Neural progenitor cell (in vitro differentiated cells): ENCODE results near the gene PRMT1. TPM values are rescaled to one million over a fixed set of nuclear protein-coding genes. Genes with fewer than 3 reads are reported as not detected.

Experiments used
- DNase-seq: peaks from one replicate; pipeline ENCODE4 v3.0.0-alpha.2; 2016; ENCODE audit warnings: low spot score
- H2AFZ ChIP-seq: fragments of 200-600 bp; sonication (generic); replicated peaks from 2 replicates; pipeline ENCODE4 v1.6.1; 2016; ENCODE audit warnings: antibody characterized with exemption
- H3F3A ChIP-seq: fragments of 200-600 bp; sonication (generic); 2 replicates; pipeline ENCODE4 v1.6.1; 2016; ENCODE audit warnings: antibody characterized with exemption, low read depth
- H3K27ac ChIP-seq: fragments of 200-600 bp; sonication (generic); 2 replicates; pipeline ENCODE4 v1.5.1; 2016; ENCODE audit warnings: mild to moderate bottlenecking
- H3K27me3 ChIP-seq: fragments of 200-600 bp; sonication (generic); 2 replicates; pipeline ENCODE4 v1.6.1; 2016; ENCODE audit warnings: mild to moderate bottlenecking, moderate library complexity
- H3K36me3 ChIP-seq: fragments of 200-600 bp; sonication (generic); 2 replicates; pipeline ENCODE4 v1.5.1; 2016
- H3K4me1 ChIP-seq: fragments of 200-600 bp; sonication (generic); 2 replicates; pipeline ENCODE4 v1.6.1; 2016; ENCODE audit warnings: mixed run types
- H3K4me2 ChIP-seq: fragments of 200-600 bp; sonication (generic); 2 replicates; pipeline ENCODE4 v1.6.1; 2016
- H3K4me3 ChIP-seq: fragments of 200-600 bp; sonication (generic); 2 replicates; pipeline ENCODE4 v1.5.1; 2016
- H3K79me2 ChIP-seq: fragments of 200-600 bp; sonication (generic); 2 replicates; pipeline ENCODE4 v1.6.1; 2016; ENCODE audit warnings: low read depth
- H3K9ac ChIP-seq: fragments of 200-600 bp; sonication (generic); 2 replicates; pipeline ENCODE4 v1.6.1; 2016
- H3K9me3 ChIP-seq: fragments of 200-600 bp; sonication (generic); 2 replicates; pipeline ENCODE4 v1.5.1; 2016; ENCODE audit warnings: low read depth
- H4K20me1 ChIP-seq: fragments of 200-600 bp; sonication (generic); 2 replicates; pipeline ENCODE4 v1.6.1; 2016; ENCODE audit warnings: low read depth
- H3K27ac Mint-ChIP-seq: 3 replicates; pipeline ENCODE4 v1.8.0; 2021; ENCODE audit warnings: mixed read lengths
- H3K27me3 Mint-ChIP-seq: 2 replicates; pipeline ENCODE4 v1.8.0; 2022; ENCODE audit warnings: low read depth, mild to moderate bottlenecking, inconsistent platforms, moderate library complexity, mixed read lengths; ENCODE audit not compliant: insufficient read depth
- H3K36me3 Mint-ChIP-seq: 3 replicates; pipeline ENCODE4 v1.8.0; 2021; ENCODE audit warnings: mixed read lengths
- H3K4me1 Mint-ChIP-seq: 3 replicates; pipeline ENCODE4 v1.8.0; 2021; ENCODE audit warnings: mixed read lengths
- H3K4me3 Mint-ChIP-seq: 3 replicates; pipeline ENCODE4 v1.8.0; 2021; ENCODE audit warnings: mild to moderate bottlenecking, moderate library complexity, mixed read lengths
- H3K9me3 Mint-ChIP-seq: 3 replicates; pipeline ENCODE4 v1.8.0; 2020; ENCODE audit warnings: mixed read lengths
- EZH2 ChIP-seq: fragments of 200-600 bp; sonication (generic); IDR thresholded peaks from 2 replicates; pipeline ENCODE4 v1.6.1; 2017; ENCODE audit warnings: antibody characterized with exemption, mild to moderate bottlenecking, moderate library complexity
- EZH2phosphoT487 ChIP-seq: fragments of 200-600 bp; sonication (generic); IDR thresholded peaks from 2 replicates; pipeline ENCODE4 v1.6.1; 2017; ENCODE audit warnings: antibody characterized with exemption
- total RNA-seq: library from RNA; depleted of rRNA; stranded (reverse); fragments of >200 nt; gene quantifications from 2 replicates; pipeline ENCODE4 v1.2.3, GENCODE V29; 2015; ENCODE audit warnings: low replicate concordance
- TF ChIP-seq, protein P1 (sequence below): fragments of 200-600 bp; sonication (generic); IDR thresholded peaks from 2 replicates; pipeline ENCODE4 v1.5.1; 2017; ENCODE audit warnings: antibody characterized with exemption, mild to moderate bottlenecking

Gene PRMT1
- total RNA-seq, 1 donor from 2014 or later: 480 TPM

DNA sequence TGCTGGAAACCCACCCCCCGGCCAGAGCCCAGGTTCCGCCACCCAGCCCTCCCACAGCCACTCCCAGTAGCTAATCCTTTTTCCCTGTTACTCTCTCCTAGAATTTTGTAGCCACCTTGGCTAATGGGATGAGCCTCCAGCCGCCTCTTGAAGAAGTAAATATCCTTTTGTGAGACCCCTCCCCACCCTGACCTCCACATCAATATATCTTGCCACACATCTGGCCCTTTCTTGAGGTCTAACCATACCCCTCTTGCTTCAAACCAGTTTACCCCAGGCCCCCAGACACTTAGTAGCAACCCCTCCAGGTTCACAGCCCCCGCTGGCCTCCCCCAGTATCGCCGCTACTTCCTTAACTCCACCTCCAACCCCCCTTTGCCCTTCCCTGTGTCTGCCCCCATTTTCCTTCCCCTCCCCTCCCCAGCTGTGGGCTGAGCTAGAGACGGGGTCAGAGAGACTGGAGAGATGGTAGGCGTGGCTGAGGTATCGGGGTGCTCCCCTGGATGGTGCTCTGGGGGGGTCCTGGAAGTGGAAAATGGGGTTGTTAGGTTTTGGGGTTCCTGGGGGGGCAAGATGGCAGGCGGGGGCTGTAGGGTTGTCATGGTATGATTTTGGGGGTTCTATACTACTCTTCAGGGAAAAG lies 2.8 kb downstream of the PRMT1 start:
- H3K27ac ChIP-seq: peak overlapping the region; percentile 41
- no peaks in the 10 kb centered on the region for H3K27me3 ChIP-seq
- H3K79me2 ChIP-seq: peaks cover 73% of the 10 kb centered on the region
- peaks cover 28% of the 10 kb centered on the region for H3K4me1 Mint-ChIP-seq
- H3K9me3 ChIP-seq: no peaks in the 10 kb centered on the region
- H3K9me3 Mint-ChIP-seq: no peaks in the 10 kb centered on the region
- no peak for TF ChIP-seq EZH2phosphoT487
- TF ChIP-seq, protein P1, sequence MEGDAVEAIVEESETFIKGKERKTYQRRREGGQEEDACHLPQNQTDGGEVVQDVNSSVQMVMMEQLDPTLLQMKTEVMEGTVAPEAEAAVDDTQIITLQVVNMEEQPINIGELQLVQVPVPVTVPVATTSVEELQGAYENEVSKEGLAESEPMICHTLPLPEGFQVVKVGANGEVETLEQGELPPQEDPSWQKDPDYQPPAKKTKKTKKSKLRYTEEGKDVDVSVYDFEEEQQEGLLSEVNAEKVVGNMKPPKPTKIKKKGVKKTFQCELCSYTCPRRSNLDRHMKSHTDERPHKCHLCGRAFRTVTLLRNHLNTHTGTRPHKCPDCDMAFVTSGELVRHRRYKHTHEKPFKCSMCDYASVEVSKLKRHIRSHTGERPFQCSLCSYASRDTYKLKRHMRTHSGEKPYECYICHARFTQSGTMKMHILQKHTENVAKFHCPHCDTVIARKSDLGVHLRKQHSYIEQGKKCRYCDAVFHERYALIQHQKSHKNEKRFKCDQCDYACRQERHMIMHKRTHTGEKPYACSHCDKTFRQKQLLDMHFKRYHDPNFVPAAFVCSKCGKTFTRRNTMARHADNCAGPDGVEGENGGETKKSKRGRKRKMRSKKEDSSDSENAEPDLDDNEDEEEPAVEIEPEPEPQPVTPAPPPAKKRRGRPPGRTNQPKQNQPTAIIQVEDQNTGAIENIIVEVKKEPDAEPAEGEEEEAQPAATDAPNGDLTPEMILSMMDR: no peak
- TF ChIP-seq EZH2: no peak
- peaks cover 4% of the 10 kb centered on the region for H3K27me3 Mint-ChIP-seq
- peak; percentile 40 for DNase-seq
- peak overlapping the region; percentile 38 for H3K4me3 ChIP-seq
- H3K4me3 Mint-ChIP-seq: peak overlapping the region; percentile 81
- H3K9ac ChIP-seq: peak overlapping the region; percentile 38
- H3F3A ChIP-seq: peaks cover 82% of the 10 kb centered on the region
- H3K4me1 ChIP-seq: peaks cover 23% of the 10 kb centered on the region
- H3K27ac Mint-ChIP-seq: peak overlapping the region; percentile 90
- H3K36me3 Mint-ChIP-seq: peaks cover 8% of the 10 kb centered on the region
- peak overlapping the region; percentile 94 for H3K4me2 ChIP-seq
- peaks cover 5% of the 10 kb centered on the region for H3K36me3 ChIP-seq
- H4K20me1 ChIP-seq: peaks cover 65% of the 10 kb centered on the region
- no peak overlapping the region for H2AFZ ChIP-seq

DNA sequence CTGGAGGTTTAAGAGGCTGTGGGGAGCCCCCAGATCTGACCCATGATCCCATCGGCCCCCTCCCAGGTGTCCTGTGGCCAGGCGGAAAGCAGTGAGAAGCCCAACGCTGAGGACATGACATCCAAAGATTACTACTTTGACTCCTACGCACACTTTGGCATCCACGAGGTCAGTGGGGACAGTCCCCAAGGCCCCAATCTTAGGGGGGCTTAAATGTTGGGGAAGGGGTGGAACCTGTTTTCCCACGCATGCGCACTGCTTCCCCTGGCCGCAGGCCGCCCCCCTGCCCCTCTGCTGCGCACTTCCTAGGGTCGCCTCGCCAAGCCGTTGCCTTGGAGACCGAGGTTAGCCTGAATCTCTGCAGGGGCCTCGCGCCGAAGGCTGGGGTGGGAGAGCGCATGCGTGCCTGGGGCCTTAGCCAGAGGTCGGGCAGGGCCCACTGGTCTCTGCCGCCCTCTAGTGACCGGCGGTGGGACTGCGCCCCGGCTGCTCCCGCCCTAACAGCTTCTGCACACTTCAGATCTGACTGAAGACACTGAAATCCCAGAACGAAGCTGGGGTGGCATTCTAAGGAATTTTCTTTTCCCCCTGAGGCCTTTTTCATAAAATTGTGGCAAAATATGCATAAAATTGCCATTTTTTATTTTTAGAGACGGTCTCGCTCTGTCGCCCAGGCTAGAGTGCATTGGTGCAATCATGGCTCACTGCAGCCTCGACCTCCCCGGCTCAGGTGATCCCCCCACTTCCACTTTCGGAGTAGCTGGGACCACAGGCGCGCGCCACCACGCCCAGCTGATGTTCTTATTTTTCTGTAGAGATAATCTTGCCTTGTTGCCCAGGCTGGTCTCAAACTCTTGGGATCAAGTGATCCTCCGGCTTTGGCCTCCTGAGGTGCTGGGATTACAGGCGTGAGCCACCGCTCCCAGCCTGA lies 3.6 kb downstream of the PRMT1 start:
- H3K4me1 ChIP-seq: peaks cover 23% of the 10 kb centered on the region
- H3K79me2 ChIP-seq: peaks cover 73% of the 10 kb centered on the region
- H2AFZ ChIP-seq: no peak overlapping the region
- TF ChIP-seq EZH2phosphoT487 (no peak), EZH2 (no peak)
- TF ChIP-seq, protein P1: peak; percentile 99
- no peak overlapping the region for H3K9ac ChIP-seq
- Mint-ChIP-seq H3K27ac (peak overlapping the region; percentile 90), H3K27me3 (peaks cover 8% of the 10 kb centered on the region), H3K9me3 (no peaks in the 10 kb centered on the region), H3K36me3 (peaks cover 15% of the 10 kb centered on the region), H3K4me1 (peaks cover 28% of the 10 kb centered on the region), H3K4me3 (peak overlapping the region; percentile 81)
- H3K27me3 ChIP-seq: no peaks in the 10 kb centered on the region
- DNase-seq: peak; percentile 99
- peaks cover 73% of the 10 kb centered on the region for H4K20me1 ChIP-seq
- H3K36me3 ChIP-seq: peaks cover 5% of the 10 kb centered on the region
- peaks cover 78% of the 10 kb centered on the region for H3F3A ChIP-seq
- H3K27ac ChIP-seq: peak overlapping the region; percentile 41
- no peaks in the 10 kb centered on the region for H3K9me3 ChIP-seq
- peak overlapping the region; percentile 94 for H3K4me2 ChIP-seq
- peak overlapping the region; percentile 38 for H3K4me3 ChIP-seq

DNA sequence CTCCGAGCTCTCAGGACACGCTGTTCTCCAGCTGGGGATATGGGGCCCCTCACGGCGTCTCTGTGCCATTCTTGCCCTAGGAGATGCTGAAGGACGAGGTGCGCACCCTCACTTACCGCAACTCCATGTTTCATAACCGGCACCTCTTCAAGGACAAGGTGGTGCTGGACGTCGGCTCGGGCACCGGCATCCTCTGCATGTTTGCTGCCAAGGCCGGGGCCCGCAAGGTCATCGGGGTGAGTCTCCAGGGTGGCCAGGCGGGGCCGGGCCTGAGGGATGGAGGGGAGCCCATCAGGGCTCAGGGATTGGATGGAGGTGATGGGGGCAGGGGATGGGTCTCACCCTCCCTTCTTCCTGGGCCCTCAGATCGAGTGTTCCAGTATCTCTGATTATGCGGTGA lies 4.8 kb downstream of the PRMT1 start:
- H3K27ac Mint-ChIP-seq: no peak overlapping the region
- Histone ChIP-seq H3K27ac (no peak overlapping the region), H2AFZ (no peak overlapping the region), H3K4me3 (no peak overlapping the region), H4K20me1 (peaks cover 84% of the 10 kb centered on the region), H3K9ac (no peak overlapping the region), H3K27me3 (no peaks in the 10 kb centered on the region), H3K4me2 (no peak overlapping the region), H3K36me3 (peaks cover 5% of the 10 kb centered on the region), H3F3A (peaks cover 76% of the 10 kb centered on the region), H3K79me2 (peaks cover 73% of the 10 kb centered on the region), H3K4me1 (peaks cover 23% of the 10 kb centered on the region), H3K9me3 (no peaks in the 10 kb centered on the region)
- H3K4me3 Mint-ChIP-seq: no peak overlapping the region
- peaks cover 24% of the 10 kb centered on the region for H3K4me1 Mint-ChIP-seq
- TF ChIP-seq, protein P1: no peak
- no peak for TF ChIP-seq EZH2phosphoT487
- TF ChIP-seq EZH2: no peak
- no peak for DNase-seq
- peaks cover 16% of the 10 kb centered on the region for H3K36me3 Mint-ChIP-seq
- H3K27me3 Mint-ChIP-seq: peaks cover 8% of the 10 kb centered on the region
- no peaks in the 10 kb centered on the region for H3K9me3 Mint-ChIP-seq
